ENCODE results near the gene ASAP3. TPM values are rescaled to one million over a fixed set of nuclear protein-coding genes. Genes with fewer than 3 reads are reported as not detected.

Gene ASAP3
- total and polyA plus RNA-seq, 10 donors, result 2.9 to 13.8 (median 9.0) TPM

- no peak for DNase-seq
- TF ChIP-seq CTCF (IDR thresholded peaks at IDR 0.05 in 8 of 11, conservative IDR thresholded peaks at IDR 0.05 in 3 of 11) (no peak), POLR2A (IDR thresholded peaks at IDR 0.05) (no peak), POLR2AphosphoS5 (IDR thresholded peaks at IDR 0.05) (no peak)
- Histone ChIP-seq H3K4me1 (no peaks in the 10 kb centered on the region), H3K4me3 (no peak overlapping the region), H3K27ac (no peak overlapping the region), H3K36me3 (peaks cover 0 to 32% (median 0%) of the 10 kb centered on the region in 6 donors), H3K27me3 (replicated peaks in 1 of 7) (peaks cover 0 to 10% (median 0%) of the 10 kb centered on the region in 7 donors), H3K9me3 (no peaks in the 10 kb centered on the region)
- intact Hi-C loops (cut with DNase I; ENCODE audit: low total_unique reads), result no loop called here
- 71 to 90% (median 80%) methylated on average over 7 of the region's 7 CpGs for WGBS, 5 donors
These were observed 49.7 kb downstream of the ASAP3 start for GRCh38 chr1:23434260-23434775.

GRCh38 chr1:23433122-23433521 lies 50.9 kb downstream of the ASAP3 start:
- peaks cover 0 to 32% (median 0%) of the 10 kb centered on the region in 6 donors for H3K36me3 ChIP-seq

GRCh38 chr1:23431431-23431830 lies 52.5 kb downstream of the ASAP3 start:
- 86 to 98% (median 90%) methylated on average over 4 to 5 of the region's 5 CpGs for WGBS, 5 donors
- H3K4me3 ChIP-seq, result no peak overlapping the region
- no peak for DNase-seq
- no peak overlapping the region for H3K27ac ChIP-seq
- no peaks in the 10 kb centered on the region for H3K9me3 ChIP-seq
- no peaks in the 10 kb centered on the region for H3K4me1 ChIP-seq
- intact Hi-C loops (cut with DNase I; ENCODE audit: low total_unique reads), result no loop called here
- TF ChIP-seq CTCF (IDR thresholded peaks at IDR 0.05 in 8 of 11, conservative IDR thresholded peaks at IDR 0.05 in 3 of 11) (no peak), POLR2A (IDR thresholded peaks at IDR 0.05) (no peak), POLR2AphosphoS5 (IDR thresholded peaks at IDR 0.05) (no peak)
- H3K36me3 ChIP-seq, result peaks cover 0 to 27% (median 0%) of the 10 kb centered on the region in 6 donors
- peaks cover 0 to 12% (median 0%) of the 10 kb centered on the region in 7 donors for H3K27me3 ChIP-seq (replicated peaks in 1 of 7)

More at GRCh38 chr1:23433122-23433521, 50.9 kb downstream of the ASAP3 start:
- Histone ChIP-seq H3K9me3 (no peaks in the 10 kb centered on the region), H3K27me3 (replicated peaks in 1 of 7) (peaks cover 0 to 10% (median 0%) of the 10 kb centered on the region in 7 donors), H3K4me3 (no peak overlapping the region), H3K27ac (no peak overlapping the region), H3K4me1 (no peaks in the 10 kb centered on the region)
- TF ChIP-seq POLR2A (IDR thresholded peaks at IDR 0.05), result no peak
- TF ChIP-seq POLR2AphosphoS5 (IDR thresholded peaks at IDR 0.05), result no peak
- TF ChIP-seq CTCF (IDR thresholded peaks at IDR 0.05 in 8 of 11, conservative IDR thresholded peaks at IDR 0.05 in 3 of 11), result no peak
- intact Hi-C loops (cut with DNase I; ENCODE audit: low total_unique reads), result no loop called here
- 87 to 97% (median 95%) methylated on average over 6 to 10 of the region's 10 CpGs for WGBS, 5 donors
- no peak for DNase-seq

GRCh38 chr1:23430803-23431202 lies 53.2 kb downstream of the ASAP3 start:
- no peak overlapping the region for H3K27ac ChIP-seq
- peaks cover 0 to 17% (median 0%) of the 10 kb centered on the region in 7 donors for H3K27me3 ChIP-seq (replicated peaks in 1 of 7)
- no peak for TF ChIP-seq POLR2A (IDR thresholded peaks at IDR 0.05)
- no peak for TF ChIP-seq POLR2AphosphoS5 (IDR thresholded peaks at IDR 0.05)
- TF ChIP-seq CTCF (IDR thresholded peaks at IDR 0.05 in 8 of 11, conservative IDR thresholded peaks at IDR 0.05 in 3 of 11), result no peak
- peaks cover 0 to 27% (median 0%) of the 10 kb centered on the region in 6 donors for H3K36me3 ChIP-seq
- H3K4me1 ChIP-seq, result no peaks in the 10 kb centered on the region
- no peak for DNase-seq
- 92 to 96% (median 95%) methylated on average over 11 to 12 of the region's 12 CpGs for WGBS, 5 donors
- no peak overlapping the region for H3K4me3 ChIP-seq
- no peaks in the 10 kb centered on the region for H3K9me3 ChIP-seq
- intact Hi-C loops (cut with DNase I; ENCODE audit: low total_unique reads), result no loop called here
